HG03571 (cell line): ENCODE measurements around the gene AP3M1.
"Not testable (repeated sequence)": the region's sequence is repeated elsewhere in the genome, so short reads cannot be mapped to it uniquely, and the experiment has no call there.

Source experiments
- ATAC-seq: cut with Tn5 transposase; IDR thresholded peaks from one replicate; pipeline ENCODE4 v1.9.1; 2021; ENCODE audit not compliant: unreplicated experiment

AP3M1 gene

GRCh38 chr10:74164716-74165529, 14.3 kb upstream of the AP3M1 start:
- no peak for ATAC-seq

- ATAC-seq: no peak
Observed at GRCh38 chr10:74163319-74164068, 12.9 kb upstream of the AP3M1 start.

GRCh38 chr10:74160013-74160412, 9.4 kb upstream of the AP3M1 start:
- no peak for ATAC-seq

- no peak for ATAC-seq
Observed at GRCh38 chr10:74156919-74157289, 6.3 kb upstream of the AP3M1 start.

- no peak for ATAC-seq
Observed at GRCh38 chr10:74153676-74154075, 3.0 kb upstream of the AP3M1 start.

GRCh38 chr10:74153123-74153522, 2.5 kb upstream of the AP3M1 start:
- no peak for ATAC-seq

GRCh38 chr10:74151879-74152722, 1.5 kb upstream of the AP3M1 start:
- no peak for ATAC-seq

- peak; percentile 78 for ATAC-seq
Observed at GRCh38 chr10:74150990-74151878, 606 bp upstream of the AP3M1 start, which contains the start of gene ADK. TSS of gene ADK (plus strand) at chr10:74151221. CDS start at chr10:74151279, 58 bp downstream.

GRCh38 chr10:74146980-74147379, 3.6 kb downstream of the AP3M1 start:
- not testable (repeated sequence) for ATAC-seq

GRCh38 chr10:74145133-74145532, 5.5 kb downstream of the AP3M1 start:
- no peak for ATAC-seq

- no peak for ATAC-seq
Observed at GRCh38 chr10:74140553-74140952, 10.1 kb downstream of the AP3M1 start.

- no peak for ATAC-seq
Observed at GRCh38 chr10:74139981-74140380, 10.6 kb downstream of the AP3M1 start.

- not testable (repeated sequence) for ATAC-seq
Observed at GRCh38 chr10:74138596-74138995, 12.0 kb downstream of the AP3M1 start.

GRCh38 chr10:74137992-74138391, 12.6 kb downstream of the AP3M1 start:
- no peak for ATAC-seq

- ATAC-seq: no peak
Observed at GRCh38 chr10:74135452-74135851, 15.2 kb downstream of the AP3M1 start.

GRCh38 chr10:74133923-74134820, 16.5 kb downstream of the AP3M1 start:
- no peak for ATAC-seq

GRCh38 chr10:74123081-74123480, 27.5 kb downstream of the AP3M1 start:
- no peak for ATAC-seq

GRCh38 chr10:74122060-74122459, 28.6 kb downstream of the AP3M1 start:
- no peak for ATAC-seq

GRCh38 chr10:74121368-74121767, 29.3 kb downstream of the AP3M1 start:
- no peak for ATAC-seq
